ENCODE measurements around the gene PCDH9.

Gene PCDH9

GRCh38 chr13:67135356-67135755 is 94.8 kb downstream of the PCDH9 start:
- no peak overlapping the region for H3K14ac ChIP-seq (ENCODE audit: low read length)
- DNase-seq, result no peak
- H3K79me2 ChIP-seq (ENCODE audit: control insufficient read depth, insufficient read depth, low read length, poor library complexity), result no peaks in the 10 kb centered on the region
- no peak overlapping the region for H3K4me2 ChIP-seq (ENCODE audit: low read length)
- H4K12ac ChIP-seq (ENCODE audit: low read depth, low read length), result no peak overlapping the region
- H3K9me3 ChIP-seq (ENCODE audit: insufficient read depth, low read depth, low read length), result no peaks in the 10 kb centered on the region
- H3K36me3 ChIP-seq (ENCODE audit: control insufficient read depth in 1 of 2, insufficient read depth in 2 of 2, low read length in 2 of 2), result no peaks in the 10 kb centered on the region
- H3K4ac ChIP-seq (ENCODE audit: low read depth, low read length), result no peak overlapping the region
- no peak overlapping the region for H3K27ac ChIP-seq (ENCODE audit: low read depth, low read length)
- no peaks in the 10 kb centered on the region for H3K4me1 ChIP-seq (ENCODE audit: control insufficient read depth in 1 of 2, insufficient read depth in 2 of 2, low read length in 2 of 2)
- H4K91ac ChIP-seq (ENCODE audit: low read depth, low read length), result no peak overlapping the region
- H3K4me3 ChIP-seq (ENCODE audit: low read depth, low read length), result no peak overlapping the region
- no peak overlapping the region for H2AK5ac ChIP-seq (ENCODE audit: low read length)
- WGBS (ENCODE audit: extremely low coverage, insufficient coverage, insufficient read length), result no CpG with 5 or more reads among the region's 4 CpGs
- H3K9ac ChIP-seq (ENCODE audit: low read length), result no peak overlapping the region
- no peak overlapping the region for H2BK120ac ChIP-seq (ENCODE audit: insufficient read depth, low read length, poor library complexity)
- H3K18ac ChIP-seq (ENCODE audit: low read length), result no peak overlapping the region
- H3K79me1 ChIP-seq (ENCODE audit: low read length), result no peaks in the 10 kb centered on the region
- no peak overlapping the region for H2BK5ac ChIP-seq (ENCODE audit: low read depth, low read length, poor library complexity)
- no peak overlapping the region for H3K23ac ChIP-seq (ENCODE audit: low read length)
- no peak overlapping the region for H4K8ac ChIP-seq (ENCODE audit: low read depth, low read length)
- no peak overlapping the region for H2BK12ac ChIP-seq (ENCODE audit: low read length)
- H2AFZ ChIP-seq (ENCODE audit: insufficient read depth, low read length, poor library complexity), result no peak overlapping the region
- no peaks in the 10 kb centered on the region for H3K27me3 ChIP-seq (ENCODE audit: insufficient read depth, low read length)

- Histone ChIP-seq H3K4me3 (ENCODE audit: low read depth, low read length) (no peak overlapping the region), H3K36me3 (ENCODE audit: control insufficient read depth in 1 of 2, insufficient read depth in 2 of 2, low read length in 2 of 2) (no peaks in the 10 kb centered on the region), H2AK5ac (ENCODE audit: low read length) (no peak overlapping the region), H4K91ac (ENCODE audit: low read depth, low read length) (no peak overlapping the region), H3K4me1 (ENCODE audit: control insufficient read depth in 1 of 2, insufficient read depth in 2 of 2, low read length in 2 of 2) (no peaks in the 10 kb centered on the region), H3K79me2 (ENCODE audit: control insufficient read depth, insufficient read depth, low read length, poor library complexity) (no peaks in the 10 kb centered on the region), H3K9ac (ENCODE audit: low read length) (no peak overlapping the region), H3K9me3 (ENCODE audit: insufficient read depth, low read depth, low read length) (no peaks in the 10 kb centered on the region), H2AFZ (ENCODE audit: insufficient read depth, low read length, poor library complexity) (no peak overlapping the region), H3K18ac (ENCODE audit: low read length) (no peak overlapping the region), H2BK12ac (ENCODE audit: low read length) (no peak overlapping the region), H3K14ac (ENCODE audit: low read length) (no peak overlapping the region), H3K27me3 (ENCODE audit: insufficient read depth, low read length) (no peaks in the 10 kb centered on the region), H3K79me1 (ENCODE audit: low read length) (no peaks in the 10 kb centered on the region), H4K8ac (ENCODE audit: low read depth, low read length) (no peak overlapping the region), H3K27ac (ENCODE audit: low read depth, low read length) (no peak overlapping the region), H2BK5ac (ENCODE audit: low read depth, low read length, poor library complexity) (no peak overlapping the region), H3K23ac (ENCODE audit: low read length) (no peak overlapping the region), H2BK120ac (ENCODE audit: insufficient read depth, low read length, poor library complexity) (no peak overlapping the region), H3K4ac (ENCODE audit: low read depth, low read length) (no peak overlapping the region), H4K12ac (ENCODE audit: low read depth, low read length) (no peak overlapping the region), H3K4me2 (ENCODE audit: low read length) (no peak overlapping the region)
- no peak for DNase-seq
- no CpG with 5 or more reads among the region's 7 CpGs for WGBS (ENCODE audit: extremely low coverage, insufficient coverage, insufficient read length)
Observed at GRCh38 chr13:67134417-67135129, 95.6 kb downstream of the PCDH9 start.

- Histone ChIP-seq H2BK120ac (ENCODE audit: insufficient read depth, low read length, poor library complexity) (no peak overlapping the region), H2BK5ac (ENCODE audit: low read depth, low read length, poor library complexity) (no peak overlapping the region), H4K8ac (ENCODE audit: low read depth, low read length) (no peak overlapping the region), H3K23ac (ENCODE audit: low read length) (no peak overlapping the region), H3K4me3 (ENCODE audit: low read depth, low read length) (no peak overlapping the region), H3K36me3 (ENCODE audit: control insufficient read depth in 1 of 2, insufficient read depth in 2 of 2, low read length in 2 of 2) (no peaks in the 10 kb centered on the region), H3K27me3 (ENCODE audit: insufficient read depth, low read length) (no peaks in the 10 kb centered on the region), H2AFZ (ENCODE audit: insufficient read depth, low read length, poor library complexity) (no peak overlapping the region), H3K79me1 (ENCODE audit: low read length) (no peaks in the 10 kb centered on the region), H4K12ac (ENCODE audit: low read depth, low read length) (no peak overlapping the region), H4K91ac (ENCODE audit: low read depth, low read length) (no peak overlapping the region), H3K14ac (ENCODE audit: low read length) (no peak overlapping the region), H2AK5ac (ENCODE audit: low read length) (no peak overlapping the region), H3K18ac (ENCODE audit: low read length) (no peak overlapping the region), H3K4me1 (ENCODE audit: control insufficient read depth in 1 of 2, insufficient read depth in 2 of 2, low read length in 2 of 2) (no peaks in the 10 kb centered on the region), H3K9me3 (ENCODE audit: insufficient read depth, low read depth, low read length) (no peaks in the 10 kb centered on the region), H3K4ac (ENCODE audit: low read depth, low read length) (no peak overlapping the region), H3K27ac (ENCODE audit: low read depth, low read length) (no peak overlapping the region), H3K9ac (ENCODE audit: low read length) (no peak overlapping the region), H3K4me2 (ENCODE audit: low read length) (no peak overlapping the region), H2BK12ac (ENCODE audit: low read length) (no peak overlapping the region), H3K79me2 (ENCODE audit: control insufficient read depth, insufficient read depth, low read length, poor library complexity) (no peaks in the 10 kb centered on the region)
- WGBS (ENCODE audit: extremely low coverage, insufficient coverage, insufficient read length), result no CpG with 5 or more reads among the region's 1 CpG
- DNase-seq, result no peak
Observed at GRCh38 chr13:67133476-67133875, 96.7 kb downstream of the PCDH9 start.

- H3K9ac ChIP-seq (ENCODE audit: low read length), result no peak overlapping the region
Observed at GRCh38 chr13:67131393-67131792, 98.7 kb downstream of the PCDH9 start.

More at GRCh38 chr13:67131393-67131792, 98.7 kb downstream of the PCDH9 start:
- Histone ChIP-seq H3K27ac (ENCODE audit: low read depth, low read length) (no peak overlapping the region), H3K4me1 (ENCODE audit: control insufficient read depth in 1 of 2, insufficient read depth in 2 of 2, low read length in 2 of 2) (no peaks in the 10 kb centered on the region), H2AFZ (ENCODE audit: insufficient read depth, low read length, poor library complexity) (no peak overlapping the region), H4K91ac (ENCODE audit: low read depth, low read length) (no peak overlapping the region), H4K12ac (ENCODE audit: low read depth, low read length) (no peak overlapping the region), H2BK12ac (ENCODE audit: low read length) (no peak overlapping the region), H4K8ac (ENCODE audit: low read depth, low read length) (no peak overlapping the region), H3K4me3 (ENCODE audit: low read depth, low read length) (no peak overlapping the region), H3K79me1 (ENCODE audit: low read length) (no peaks in the 10 kb centered on the region), H3K4ac (ENCODE audit: low read depth, low read length) (no peak overlapping the region), H3K79me2 (ENCODE audit: control insufficient read depth, insufficient read depth, low read length, poor library complexity) (no peaks in the 10 kb centered on the region), H3K36me3 (ENCODE audit: control insufficient read depth in 1 of 2, insufficient read depth in 2 of 2, low read length in 2 of 2) (no peaks in the 10 kb centered on the region), H3K14ac (ENCODE audit: low read length) (no peak overlapping the region), H3K9me3 (ENCODE audit: insufficient read depth, low read depth, low read length) (no peaks in the 10 kb centered on the region), H3K23ac (ENCODE audit: low read length) (no peak overlapping the region), H3K18ac (ENCODE audit: low read length) (no peak overlapping the region), H3K4me2 (ENCODE audit: low read length) (no peak overlapping the region), H2AK5ac (ENCODE audit: low read length) (no peak overlapping the region), H3K27me3 (ENCODE audit: insufficient read depth, low read length) (no peaks in the 10 kb centered on the region), H2BK120ac (ENCODE audit: insufficient read depth, low read length, poor library complexity) (no peak overlapping the region), H2BK5ac (ENCODE audit: low read depth, low read length, poor library complexity) (no peak overlapping the region)
- DNase-seq, result no peak
- whole genome bisulfite sequencing (ENCODE audit: extremely low coverage, insufficient coverage, insufficient read length), result 100% methylated on average over 1 of the region's 1 CpG

Data from trophoblast cell (in vitro differentiated cells and primary cell).